LHCN-M2 (cell line): ENCODE data around the gene DGKI. TPM values are rescaled to one million over a fixed set of nuclear protein-coding genes. Genes with fewer than 3 reads are reported as not detected.
A peak's percentile ranks its signal among the peaks of the same experiment; 100 is the strongest.
"Not testable (repeated sequence)": the region's sequence is repeated elsewhere in the genome, so short reads cannot be mapped to it uniquely, and the experiment has no call there.

Source experiments
- DNase-seq: peaks from one replicate; pipeline ENCODE4 v3.0.0-alpha.2; 2012; ENCODE audit warnings: low read depth
- total RNA-seq: library from RNA; depleted of rRNA; stranded (reverse); fragments of >200 nt; gene quantifications from 2 replicates; pipeline ENCODE4 v1.2.3, GENCODE V29; 2014

Gene DGKI
- total RNA-seq, 1 experiment from 2014 or later, result 4.2 TPM

- no peak for DNase-seq
Measured at GRCh38 chr7:137836113-137836509, 10.7 kb downstream of the DGKI start.

GRCh38 chr7:137835486-137836112 lies 11.2 kb downstream of the DGKI start:
- DNase-seq, result no peak

- DNase-seq, result no peak
Measured at GRCh38 chr7:137834552-137834951, 12.2 kb downstream of the DGKI start.

GRCh38 chr7:137832990-137833389 lies 13.8 kb downstream of the DGKI start:
- not testable (repeated sequence) for DNase-seq

GRCh38 chr7:137832382-137832781 lies 14.4 kb downstream of the DGKI start:
- DNase-seq, result no peak

GRCh38 chr7:137831555-137831954 lies 15.2 kb downstream of the DGKI start:
- not testable (repeated sequence) for DNase-seq

- no peak for DNase-seq
Measured at GRCh38 chr7:137829337-137829992, 17.3 kb downstream of the DGKI start.

- DNase-seq, result no peak
Measured at GRCh38 chr7:137828456-137828855, 18.3 kb downstream of the DGKI start.

GRCh38 chr7:137825489-137825888 lies 21.3 kb downstream of the DGKI start:
- DNase-seq, result no peak

GRCh38 chr7:137820677-137821420 lies 25.9 kb downstream of the DGKI start:
- no peak for DNase-seq

GRCh38 chr7:137820156-137820555 lies 26.6 kb downstream of the DGKI start:
- DNase-seq, result no peak

- DNase-seq, result peak; percentile 86
Measured at GRCh38 chr7:137818036-137818435, 28.7 kb downstream of the DGKI start.

- peak; percentile 64 for DNase-seq
Measured at GRCh38 chr7:137816696-137817320, 30.0 kb downstream of the DGKI start.

- no peak for DNase-seq
Measured at GRCh38 chr7:137813541-137813940, 33.2 kb downstream of the DGKI start.

GRCh38 chr7:137810248-137810647 lies 36.5 kb downstream of the DGKI start:
- no peak for DNase-seq

- DNase-seq, result peak; percentile 45
Measured at GRCh38 chr7:137804836-137805235, 41.9 kb downstream of the DGKI start.

GRCh38 chr7:137801491-137801890 lies 45.3 kb downstream of the DGKI start:
- DNase-seq, result no peak

- DNase-seq, result peak; percentile 85
Measured at GRCh38 chr7:137801003-137801402, 45.8 kb downstream of the DGKI start.

GRCh38 chr7:137798073-137798763 lies 48.6 kb downstream of the DGKI start:
- no peak for DNase-seq

- DNase-seq, result no peak
Measured at GRCh38 chr7:137795211-137795610, 51.6 kb downstream of the DGKI start.

- DNase-seq, result no peak
Measured at GRCh38 chr7:137791930-137792329, 54.8 kb downstream of the DGKI start.

- DNase-seq, result no peak
Measured at GRCh38 chr7:137790828-137791227, 55.9 kb downstream of the DGKI start.
